ENCODE measurements around the gene CDH20.

CDH20 gene

DNA sequence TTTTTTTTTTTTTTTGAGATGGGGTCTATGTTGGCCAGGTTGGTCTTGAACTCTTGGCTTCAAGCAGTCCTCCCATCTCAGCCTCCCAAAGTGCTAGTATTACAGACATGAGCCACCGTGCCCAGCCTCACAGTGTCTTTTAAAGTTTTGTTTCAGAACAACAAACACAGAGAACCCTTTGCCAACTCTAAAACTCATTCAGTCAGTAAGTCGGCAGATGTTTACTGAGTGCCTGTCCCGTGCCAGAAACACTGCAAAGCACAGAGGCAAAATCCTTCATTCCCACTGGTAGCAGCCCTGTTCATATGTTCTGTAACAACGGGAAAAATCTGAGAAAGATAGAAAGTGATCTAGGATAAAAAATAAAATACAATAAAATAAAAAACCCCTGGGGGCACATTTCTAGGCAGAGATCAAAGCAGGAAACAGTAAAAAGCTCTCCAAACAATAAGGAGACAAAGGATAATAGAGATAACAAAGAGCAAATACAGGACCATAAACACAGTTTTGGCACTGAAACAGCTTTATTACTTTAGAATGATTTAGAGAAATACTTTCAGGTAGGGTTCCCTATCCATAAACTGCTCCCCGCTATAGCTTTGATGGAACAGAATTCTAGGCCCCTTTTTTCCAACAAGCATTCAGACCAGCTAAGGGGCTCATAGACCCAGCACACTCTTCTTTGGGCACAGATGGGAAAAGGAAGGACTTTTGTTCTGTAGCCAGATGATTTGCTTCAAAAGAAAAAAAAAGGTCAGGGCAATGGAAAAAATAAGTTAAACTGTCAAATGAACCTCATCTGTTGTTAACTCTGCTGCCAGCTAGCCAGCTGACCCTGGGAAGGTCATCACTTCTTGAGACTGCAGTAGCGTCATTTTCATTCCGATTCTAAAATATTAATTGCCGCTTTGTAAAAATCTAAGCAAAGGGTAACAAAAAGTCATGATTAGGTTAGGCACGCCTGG lies 212.3 kb downstream of the CDH20 start:
- TF ChIP-seq KLF16 (tag by site-specific recombination; IDR thresholded peaks at IDR 0.05) (no peak), SCRT1 (tag by site-specific recombination; IDR thresholded peaks at IDR 0.05; ENCODE audit: borderline replicate concordance) (no peak), TCF7L2 (IDR thresholded peaks at IDR 0.05; ENCODE audit: borderline replicate concordance, low read depth, low read length) (peak; percentile 34; the same call in 1 of the 2 replicates), ZNF624 (tag by site-specific recombination; IDR thresholded peaks at IDR 0.05) (no peak), KLF8 (tag by site-specific recombination; IDR thresholded peaks at IDR 0.05) (no peak)
- Histone ChIP-seq H3K9me3 (ENCODE audit: control insufficient read depth, insufficient read depth, low read depth, low read length) (peaks cover 2% of the 10 kb centered on the region; the same call in 1 of the 2 replicates), H3K4me1 (ENCODE audit: control insufficient read depth, insufficient read depth, low read length) (0 out of 2 replicates have a peak, but pooled peaks cover 2% of the 10 kb centered on the region), H3K36me3 (ENCODE audit: control insufficient read depth in 2 of 2, insufficient read depth in 1 of 2, low read length in 2 of 2) (no peaks in the 10 kb centered on the region), H3K4me3 (ENCODE audit: low read depth, low read length) (no peak overlapping the region), H3K27ac (ENCODE audit: extremely low read depth, low read depth, low read length) (no peak overlapping the region)
- ChIA-PET CTCF (interaction anchor here (0.6 to 0.7 kb wide), 2 partner anchors 451 to 905 kb away, joined by 4 to 7 read pairs; no protein-coding TSS in a partner anchor), POLR2A (no interaction called here)

DNA sequence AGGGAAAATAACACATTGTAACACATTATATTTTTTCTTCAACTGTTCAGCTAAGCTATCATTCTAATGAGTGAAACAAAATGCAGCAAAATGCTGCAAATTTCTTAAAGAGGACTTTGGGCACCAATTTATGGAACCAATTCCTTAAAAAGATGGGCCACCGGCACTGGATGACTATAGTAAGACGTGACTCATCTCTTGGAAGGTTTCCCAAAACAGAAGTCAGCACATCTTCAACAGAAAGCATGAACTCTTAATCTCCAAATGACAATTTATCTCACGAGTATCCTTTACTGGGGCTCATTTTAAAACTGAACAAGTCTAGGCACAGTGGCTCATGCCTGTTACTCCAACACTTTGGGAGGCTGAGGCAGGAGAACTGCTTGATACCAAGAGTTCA lies 213.4 kb downstream of the CDH20 start:
- no peak overlapping the region for H3K27ac ChIP-seq (ENCODE audit: extremely low read depth, low read depth, low read length)
- H3K36me3 ChIP-seq (ENCODE audit: control insufficient read depth in 2 of 2, insufficient read depth in 1 of 2, low read length in 2 of 2) = no peaks in the 10 kb centered on the region
- H3K4me3 ChIP-seq (ENCODE audit: low read depth, low read length) = no peak overlapping the region
- TF ChIP-seq ZBTB8A (tag by site-specific recombination; IDR thresholded peaks at IDR 0.05) = no peak
- TF ChIP-seq, protein P1, sequence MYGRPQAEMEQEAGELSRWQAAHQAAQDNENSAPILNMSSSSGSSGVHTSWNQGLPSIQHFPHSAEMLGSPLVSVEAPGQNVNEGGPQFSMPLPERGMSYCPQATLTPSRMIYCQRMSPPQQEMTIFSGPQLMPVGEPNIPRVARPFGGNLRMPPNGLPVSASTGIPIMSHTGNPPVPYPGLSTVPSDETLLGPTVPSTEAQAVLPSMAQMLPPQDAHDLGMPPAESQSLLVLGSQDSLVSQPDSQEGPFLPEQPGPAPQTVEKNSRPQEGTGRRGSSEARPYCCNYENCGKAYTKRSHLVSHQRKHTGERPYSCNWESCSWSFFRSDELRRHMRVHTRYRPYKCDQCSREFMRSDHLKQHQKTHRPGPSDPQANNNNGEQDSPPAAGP (tag by site-specific recombination; IDR thresholded peaks at IDR 0.05) = no peak
- no peak for TF ChIP-seq ZNF132 (tag by site-specific recombination; IDR thresholded peaks at IDR 0.05; ENCODE audit: borderline replicate concordance)
- H3K9me3 ChIP-seq (ENCODE audit: control insufficient read depth, insufficient read depth, low read depth, low read length) = peaks cover 2% of the 10 kb centered on the region; the same call in 1 of the 2 replicates
- 0 out of 2 replicates have a peak, but pooled peaks cover 2% of the 10 kb centered on the region for H3K4me1 ChIP-seq (ENCODE audit: control insufficient read depth, insufficient read depth, low read length)
- POLR2A ChIA-PET = no interaction called here
- CTCF ChIA-PET = interaction anchor here (1.8 kb wide), 1 partner anchor 35 kb away, joined by 4 read pairs; no protein-coding TSS in a partner anchor

GRCh38 chr18:61549416-61549815 lies 216.2 kb downstream of the CDH20 start:
- H3K9me3 ChIP-seq (ENCODE audit: control insufficient read depth, insufficient read depth, low read depth, low read length) = peaks cover 2% of the 10 kb centered on the region; the same call in 1 of the 2 replicates
- ChIA-PET CTCF (interaction anchor here (0.6 to 1.2 kb wide), 3 partner anchors 33 to 686 kb away, joined by 3 read pairs; no protein-coding TSS in a partner anchor), POLR2A (no interaction called here)
- TF ChIP-seq ZNF585B (tag by site-specific recombination; IDR thresholded peaks at IDR 0.05) = no peak
- no peak for TF ChIP-seq ZFP37 (tag by site-specific recombination; IDR thresholded peaks at IDR 0.05)
- TF ChIP-seq, protein P2, sequence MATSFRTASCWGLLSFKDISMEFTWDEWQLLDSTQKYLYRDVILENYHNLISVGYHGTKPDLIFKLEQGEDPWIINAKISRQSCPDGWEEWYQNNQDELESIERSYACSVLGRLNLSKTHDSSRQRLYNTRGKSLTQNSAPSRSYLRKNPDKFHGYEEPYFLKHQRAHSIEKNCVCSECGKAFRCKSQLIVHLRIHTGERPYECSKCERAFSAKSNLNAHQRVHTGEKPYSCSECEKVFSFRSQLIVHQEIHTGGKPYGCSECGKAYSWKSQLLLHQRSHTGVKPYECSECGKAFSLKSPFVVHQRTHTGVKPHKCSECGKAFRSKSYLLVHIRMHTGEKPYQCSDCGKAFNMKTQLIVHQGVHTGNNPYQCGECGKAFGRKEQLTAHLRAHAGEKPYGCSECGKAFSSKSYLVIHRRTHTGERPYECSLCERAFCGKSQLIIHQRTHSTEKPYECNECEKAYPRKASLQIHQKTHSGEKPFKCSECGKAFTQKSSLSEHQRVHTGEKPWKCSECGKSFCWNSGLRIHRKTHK (tag by site-specific recombination; IDR thresholded peaks at IDR 0.05) = no peak
- TF ChIP-seq ZNF433 (tag by site-specific recombination; IDR thresholded peaks at IDR 0.05; ENCODE audit: low read depth) = no peak
- TF ChIP-seq KLF9 (tag by site-specific recombination; IDR thresholded peaks at IDR 0.05; ENCODE audit: low read depth) = no peak
- TF ChIP-seq TRIM28 (IDR thresholded peaks at IDR 0.05; ENCODE audit: borderline replicate concordance, low read length) = no peak
- 0 out of 2 replicates have a peak, but pooled peaks cover 2% of the 10 kb centered on the region for H3K4me1 ChIP-seq (ENCODE audit: control insufficient read depth, insufficient read depth, low read length)
- no peak overlapping the region for H3K4me3 ChIP-seq (ENCODE audit: low read depth, low read length)
- no peaks in the 10 kb centered on the region for H3K36me3 ChIP-seq (ENCODE audit: control insufficient read depth in 2 of 2, insufficient read depth in 1 of 2, low read length in 2 of 2)
- H3K27ac ChIP-seq (ENCODE audit: extremely low read depth, low read depth, low read length) = no peak overlapping the region

GRCh38 chr18:61549889-61550288 lies 216.7 kb downstream of the CDH20 start:
- H3K4me3 ChIP-seq (ENCODE audit: low read depth, low read length) = no peak overlapping the region
- ChIA-PET POLR2A (no interaction called here), CTCF (interaction anchor here (0.6 to 1.2 kb wide), 3 partner anchors 32 to 685 kb away, joined by 3 read pairs; no protein-coding TSS in a partner anchor)
- H3K4me1 ChIP-seq (ENCODE audit: control insufficient read depth, insufficient read depth, low read length) = 0 out of 2 replicates have a peak, but pooled peaks cover 2% of the 10 kb centered on the region
- no peaks in the 10 kb centered on the region for H3K36me3 ChIP-seq (ENCODE audit: control insufficient read depth in 2 of 2, insufficient read depth in 1 of 2, low read length in 2 of 2)
- no peak overlapping the region for H3K27ac ChIP-seq (ENCODE audit: extremely low read depth, low read depth, low read length)
- peaks cover 2% of the 10 kb centered on the region; the same call in 1 of the 2 replicates for H3K9me3 ChIP-seq (ENCODE audit: control insufficient read depth, insufficient read depth, low read depth, low read length)
- no peak for TF ChIP-seq ZNF350 (tag by site-specific recombination; IDR thresholded peaks at IDR 0.05)
- no peak for TF ChIP-seq ZNF138 (tag by site-specific recombination; IDR thresholded peaks at IDR 0.05; ENCODE audit: borderline replicate concordance)
- TF ChIP-seq ZEB2 (tag by site-specific recombination; IDR thresholded peaks at IDR 0.05) = no peak
- TF ChIP-seq PRDM4 (tag by site-specific recombination; IDR thresholded peaks at IDR 0.05) = no peak
- TF ChIP-seq GLI4 (tag by site-specific recombination; IDR thresholded peaks at IDR 0.05) = no peak
- TF ChIP-seq, protein P3, sequence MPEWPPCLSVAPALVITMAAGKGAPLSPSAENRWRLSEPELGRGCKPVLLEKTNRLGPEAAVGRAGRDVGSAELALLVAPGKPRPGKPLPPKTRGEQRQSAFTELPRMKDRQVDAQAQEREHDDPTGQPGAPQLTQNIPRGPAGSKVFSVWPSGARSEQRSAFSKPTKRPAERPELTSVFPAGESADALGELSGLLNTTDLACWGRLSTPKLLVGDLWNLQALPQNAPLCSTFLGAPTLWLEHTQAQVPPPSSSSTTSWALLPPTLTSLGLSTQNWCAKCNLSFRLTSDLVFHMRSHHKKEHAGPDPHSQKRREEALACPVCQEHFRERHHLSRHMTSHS (tag by site-specific recombination; IDR thresholded peaks at IDR 0.05) = no peak
- no peak for TF ChIP-seq SP3 (tag by site-specific recombination; IDR thresholded peaks at IDR 0.05)
- no peak for TF ChIP-seq ZFP37 (tag by site-specific recombination; IDR thresholded peaks at IDR 0.05)
